Lower lobe of right lung (tissue), 2 donors: ENCODE data around the gene C3orf20. TPM values are rescaled to one million over a fixed set of nuclear protein-coding genes. Genes with fewer than 3 reads are reported as not detected.

Experiments used
- ATAC-seq, 2 donors: fragments of 200-7000 bp; cut with Tn5 transposase; one replicate each; pipeline ENCODE4 v1.9.1; 2020 to 2022; ENCODE audit warnings: mild to moderate bottlenecking in 2 of 2, moderate library complexity in 2 of 2
- DNase-seq: peaks from one replicate; pipeline ENCODE4 v3.0.0-alpha.2; 2020
- H3K27ac ChIP-seq: fragments of 200-600 bp; one replicate; pipeline ENCODE4 v1.8.0; 2022
- H3K27me3 ChIP-seq: fragments of 200-600 bp; one replicate; pipeline ENCODE4 v1.8.0; 2022; ENCODE audit warnings: low read depth
- H3K36me3 ChIP-seq: fragments of 200-600 bp; one replicate; pipeline ENCODE4 v1.8.0; 2022; ENCODE audit warnings: mild to moderate bottlenecking
- H3K4me1 ChIP-seq: fragments of 200-600 bp; one replicate; pipeline ENCODE4 v1.8.0; 2022
- H3K4me3 ChIP-seq: fragments of 200-600 bp; one replicate; pipeline ENCODE4 v1.8.0; 2022; ENCODE audit warnings: mild to moderate bottlenecking
- H3K9me3 ChIP-seq: fragments of 200-600 bp; one replicate; pipeline ENCODE4 v1.8.0; 2022
- CTCF ChIP-seq: fragments of 200-600 bp; IDR thresholded peaks from one replicate; pipeline ENCODE4 v1.8.0; 2022; ENCODE audit warnings: antibody characterized with exemption, mild to moderate bottlenecking
- intact Hi-C: fragments of 100-400 bp; cut with DNase I; formaldehyde crosslinking; loops from one replicate; pipeline ENCODE4 v1.11.0; 2022
- total RNA-seq: library from RNA; stranded (reverse); fragmentation: NEBNext Ultra II Directional; extraction: Animal tissue kit (Norgen Biotek cat#: 25700); gene quantifications from one replicate; pipeline ENCODE4 v1.2.1, GENCODE V29; 2021
- donor health status: DM: no; HTN: yes; CAD: no; lungs with severe emphysema.

Gene C3orf20
- total RNA-seq, 1 donor from 2014 or later: not detected

DNA sequence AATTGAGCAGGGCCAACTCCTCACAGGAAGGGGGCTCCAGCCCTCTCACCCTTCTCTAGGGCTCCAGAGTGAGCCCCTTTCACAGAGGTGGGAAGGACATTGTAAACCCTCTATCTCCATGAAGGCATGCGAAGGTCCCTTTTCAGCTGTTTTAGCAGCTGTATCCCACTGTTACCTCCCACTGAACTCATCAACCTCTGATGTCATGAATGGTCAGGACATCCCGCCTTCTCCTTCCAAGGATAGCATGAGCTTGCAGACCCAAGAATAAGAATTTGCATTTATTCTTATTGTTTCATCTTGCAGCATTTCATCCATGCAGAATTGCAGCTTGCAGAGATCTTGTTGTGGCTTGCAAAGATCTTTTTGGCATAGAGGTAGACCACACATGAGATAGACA, 119.5 kb downstream of the C3orf20 start:
- no peaks in the 10 kb centered on the region for H3K36me3 ChIP-seq
- no peak for DNase-seq
- H3K27me3 ChIP-seq: no peaks in the 10 kb centered on the region
- no peak overlapping the region for H3K4me3 ChIP-seq
- intact Hi-C loops: loop anchor here (10.0 kb wide), 1 partner anchor 130 kb away; no protein-coding TSS in a partner anchor
- no peak for TF ChIP-seq CTCF
- no peak for ATAC-seq
- no peaks in the 10 kb centered on the region for H3K9me3 ChIP-seq
- H3K4me1 ChIP-seq: peaks cover 38% of the 10 kb centered on the region
- no peak overlapping the region for H3K27ac ChIP-seq

GRCh38 chr3:14795996-14796395, 121.1 kb downstream of the C3orf20 start:
- Histone ChIP-seq H3K4me3 (no peak overlapping the region), H3K9me3 (no peaks in the 10 kb centered on the region), H3K4me1 (peaks cover 38% of the 10 kb centered on the region), H3K27ac (no peak overlapping the region), H3K27me3 (no peaks in the 10 kb centered on the region), H3K36me3 (no peaks in the 10 kb centered on the region)
- ATAC-seq: no peak
- no peak for DNase-seq
- intact Hi-C loops: loop anchor here (10.0 kb wide), 1 partner anchor 129 kb away; no protein-coding TSS in a partner anchor
- no peak for TF ChIP-seq CTCF

DNA sequence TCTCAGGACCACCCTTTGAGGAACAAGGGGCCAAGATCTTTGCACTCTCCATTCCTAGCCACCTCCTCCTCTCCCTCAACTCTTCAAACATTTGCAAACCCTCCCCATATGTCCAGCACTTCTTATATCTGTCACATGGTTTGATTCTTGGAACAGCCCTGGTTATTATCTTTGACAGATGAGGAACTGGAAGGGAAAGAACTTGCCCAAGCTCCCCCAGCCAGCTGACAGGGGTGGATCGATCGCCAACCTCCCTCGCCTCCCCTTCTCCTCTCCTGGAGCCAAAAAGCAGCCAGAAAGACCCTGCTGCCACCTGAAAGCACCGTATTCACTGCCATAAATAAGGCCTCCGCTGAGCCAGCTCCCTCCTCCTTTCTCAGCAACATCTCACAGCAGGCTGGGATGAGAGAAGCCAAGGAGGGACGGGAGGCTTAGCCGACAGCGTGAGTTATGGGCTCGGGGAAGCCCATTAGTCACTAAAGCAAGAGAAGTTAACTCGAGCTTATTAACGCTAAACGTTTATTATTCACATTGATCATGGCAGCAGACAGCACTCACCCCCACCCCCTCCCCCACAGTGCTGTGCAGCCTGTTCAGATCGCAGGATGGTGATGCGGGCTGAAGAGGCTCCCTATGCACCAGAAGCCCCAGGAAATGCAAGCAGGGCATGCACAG, 121.6 kb downstream of the C3orf20 start:
- ATAC-seq: no peak
- no peak for DNase-seq

GRCh38 chr3:14797731-14798130, 122.8 kb downstream of the C3orf20 start:
- Histone ChIP-seq H3K4me1 (peaks cover 27% of the 10 kb centered on the region), H3K27ac (no peak overlapping the region), H3K27me3 (no peaks in the 10 kb centered on the region), H3K36me3 (no peaks in the 10 kb centered on the region), H3K4me3 (no peak overlapping the region), H3K9me3 (no peaks in the 10 kb centered on the region)
- no peak for DNase-seq
- intact Hi-C loops: loop anchor here (10.0 kb wide), 1 partner anchor 127 kb away; no protein-coding TSS in a partner anchor
- no peak for ATAC-seq
- no peak for TF ChIP-seq CTCF

More for the DNA sequence above, 121.6 kb downstream of the C3orf20 start:
- Histone ChIP-seq H3K27me3 (no peaks in the 10 kb centered on the region), H3K4me3 (no peak overlapping the region), H3K27ac (no peak overlapping the region), H3K9me3 (no peaks in the 10 kb centered on the region), H3K4me1 (peaks cover 34% of the 10 kb centered on the region), H3K36me3 (no peaks in the 10 kb centered on the region)
- no peak for TF ChIP-seq CTCF
- intact Hi-C loops: loop anchor here (10.0 kb wide), 1 partner anchor 128 kb away; no protein-coding TSS in a partner anchor

DNA sequence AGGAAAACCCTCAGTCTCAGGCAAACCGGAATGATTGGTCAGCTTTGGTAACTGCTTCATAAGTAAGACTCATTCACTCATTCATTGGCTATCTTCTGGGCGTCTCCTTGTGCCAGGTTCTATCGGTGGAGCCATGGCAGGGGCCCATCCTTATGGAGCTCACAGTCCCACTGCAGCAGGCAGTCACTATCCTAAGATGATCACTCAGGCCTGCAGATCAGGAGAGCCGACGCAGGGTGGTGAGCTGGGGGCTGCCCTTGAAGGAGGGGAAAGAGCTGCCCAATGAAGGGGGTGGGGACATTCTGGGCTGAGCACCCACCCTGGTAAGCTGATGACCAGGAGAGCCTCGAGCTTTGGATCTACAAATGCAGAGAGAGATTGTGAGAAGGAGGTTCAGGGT, 123.3 kb downstream of the C3orf20 start:
- intact Hi-C loops: loop anchor here (10.0 kb wide), 1 partner anchor 127 kb away; no protein-coding TSS in a partner anchor
- Histone ChIP-seq H3K4me1 (peaks cover 25% of the 10 kb centered on the region), H3K27ac (no peak overlapping the region), H3K27me3 (no peaks in the 10 kb centered on the region), H3K36me3 (no peaks in the 10 kb centered on the region), H3K9me3 (no peaks in the 10 kb centered on the region), H3K4me3 (no peak overlapping the region)
- DNase-seq (no peak), ATAC-seq (no peak)
- no peak for TF ChIP-seq CTCF
